Occipital lobe (tissue), 2 donors: Measurements from ENCODE around the gene DGCR6. TPM values are rescaled to one million over a fixed set of nuclear protein-coding genes. Genes with fewer than 3 reads are reported as not detected.
"Not testable (repeated sequence)": the region's sequence is repeated elsewhere in the genome, so short reads cannot be mapped to it uniquely, and the experiment has no call there.

ENCODE experiments used
- DNase-seq: peaks from one replicate; lab custom pipeline; 2025; lab: John Stamatoyannopoulos, UW
- total RNA-seq: library from RNA; depleted of rRNA; stranded (reverse); fragments of >200 nt; gene quantifications from one replicate; pipeline ENCODE4 v1.2.3, GENCODE V29; 2014

Gene DGCR6
- 12.3 TPM for total RNA-seq

DNA sequence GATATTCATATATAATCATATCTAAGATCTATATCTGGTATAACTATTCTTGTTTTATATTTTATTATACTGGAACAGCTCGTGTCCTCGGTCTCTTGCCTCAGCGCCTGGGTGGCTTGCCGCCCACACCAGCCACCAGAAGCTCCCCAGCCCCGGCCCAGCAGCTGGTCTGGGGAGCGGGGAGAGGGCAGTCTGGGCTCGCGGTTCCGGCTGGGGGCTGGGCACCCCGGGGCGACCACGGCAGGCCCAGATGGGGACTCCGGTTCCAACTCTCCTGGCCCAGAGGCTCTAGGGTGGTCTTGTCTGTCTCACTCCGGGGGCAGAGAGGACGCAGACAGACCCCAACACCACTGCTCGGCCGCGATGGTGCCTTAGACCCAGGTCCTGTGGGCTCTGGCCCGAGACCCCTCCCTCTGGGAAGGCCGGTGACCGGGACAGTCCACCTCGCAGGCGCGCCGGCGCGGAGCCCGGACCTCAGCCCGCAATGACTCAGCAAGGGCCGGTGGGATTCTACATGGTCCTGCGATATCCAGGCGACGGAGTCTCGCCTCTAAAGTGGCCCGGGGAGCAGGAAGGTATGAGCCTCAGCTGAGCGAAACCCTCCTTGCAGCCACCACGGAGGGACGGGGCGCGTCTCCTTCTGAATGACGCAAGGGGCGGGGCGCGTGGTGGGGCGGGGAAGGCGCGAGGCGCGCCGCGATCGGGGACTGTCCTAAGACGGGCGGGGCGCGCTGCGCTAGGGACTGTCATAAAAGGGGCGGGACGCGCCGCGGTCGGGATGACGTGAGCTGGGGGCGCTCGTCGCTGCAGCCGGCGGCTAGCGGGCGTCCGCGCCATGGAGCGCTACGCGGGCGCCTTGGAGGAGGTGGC, at the start of gene DGCR6:
Gene DGCR6, plus strand, starts transcription at position 781 of the 870 bp plus-strand sequence. Its CDS starts 55 bp downstream, at position 836.
- DNase-seq, result no peak

DNA sequence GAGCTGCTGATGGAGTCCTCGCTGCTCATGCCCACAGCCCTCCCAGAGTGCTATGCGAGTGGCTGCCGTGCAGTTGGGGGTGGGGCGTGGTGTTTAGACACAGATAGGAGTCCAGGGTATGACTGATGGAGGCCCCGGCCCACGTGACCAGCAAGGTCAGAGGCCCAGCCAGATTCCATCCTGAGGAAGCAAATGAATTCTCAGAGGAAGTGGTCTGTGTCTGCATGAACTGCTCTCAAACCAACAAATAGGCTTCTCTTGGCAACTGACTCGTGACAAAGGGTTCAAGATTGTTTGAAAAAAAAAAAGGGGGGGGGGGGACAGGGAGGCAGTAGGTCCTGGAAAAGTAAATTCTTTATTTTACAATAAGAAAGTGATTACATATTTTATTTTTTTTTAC, 46.8 kb upstream of the DGCR6 start:
- DNase-seq, result not testable (repeated sequence)

DNA sequence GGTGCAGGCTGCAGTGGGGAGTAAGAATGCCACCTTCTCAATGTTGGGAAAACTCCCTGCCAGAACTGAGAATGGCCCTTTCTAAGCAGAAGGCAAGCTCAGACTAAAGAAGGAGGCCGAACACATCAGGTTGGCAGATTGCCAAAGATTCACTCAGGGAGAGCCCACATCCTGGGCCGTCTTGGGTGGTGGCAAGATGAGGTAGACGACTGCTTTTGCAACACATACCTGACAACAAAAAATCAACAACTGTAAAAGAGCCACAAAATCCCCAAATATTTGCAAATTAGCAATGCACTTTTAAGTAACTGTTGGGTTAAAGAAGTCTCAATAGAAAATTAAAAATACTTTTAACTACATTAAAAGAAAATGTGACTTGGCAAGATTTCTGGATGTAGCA, 24.9 kb upstream of the DGCR6 start:
- not testable (repeated sequence) for DNase-seq

DNA sequence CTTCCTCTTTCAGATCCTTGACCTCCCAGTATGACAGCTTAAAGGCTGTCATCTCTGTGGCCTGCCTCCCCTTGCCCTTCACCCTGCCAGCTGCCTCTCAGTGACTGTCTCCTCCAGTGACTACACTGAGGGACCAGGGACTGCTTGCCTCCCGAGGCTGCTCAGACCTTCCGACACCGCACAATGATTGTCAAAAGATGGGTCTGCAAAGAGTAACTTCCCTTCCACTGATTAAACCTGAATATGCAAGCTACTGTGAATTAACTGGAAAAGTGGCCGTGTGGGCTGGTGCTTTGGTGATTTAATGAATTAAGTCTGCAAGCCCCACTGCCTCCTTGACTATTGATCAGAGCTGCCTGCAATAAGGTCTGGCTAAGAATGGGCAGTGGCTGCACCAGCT, 21.7 kb upstream of the DGCR6 start:
- DNase-seq, result not testable (repeated sequence)

DNA sequence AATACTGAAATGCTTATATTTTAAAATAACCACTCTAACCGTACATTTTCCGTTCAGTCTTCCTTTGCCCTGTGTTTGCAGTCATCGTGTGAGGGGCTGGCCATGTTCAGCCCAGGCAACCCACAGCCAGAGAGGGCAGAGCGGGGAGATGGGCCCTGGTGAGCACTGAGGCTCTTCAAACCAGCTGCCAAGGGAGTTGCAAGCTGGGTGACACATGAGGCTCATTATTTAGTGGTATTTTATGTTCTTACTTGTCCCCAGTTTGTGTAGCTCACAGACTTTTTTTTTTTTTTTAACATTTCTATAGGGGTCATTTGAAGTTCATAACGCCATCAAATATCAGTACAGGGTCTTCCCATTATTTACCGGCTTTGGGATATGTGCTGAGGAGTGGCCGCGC, 18.0 kb upstream of the DGCR6 start:
- DNase-seq, result no peak

DNA sequence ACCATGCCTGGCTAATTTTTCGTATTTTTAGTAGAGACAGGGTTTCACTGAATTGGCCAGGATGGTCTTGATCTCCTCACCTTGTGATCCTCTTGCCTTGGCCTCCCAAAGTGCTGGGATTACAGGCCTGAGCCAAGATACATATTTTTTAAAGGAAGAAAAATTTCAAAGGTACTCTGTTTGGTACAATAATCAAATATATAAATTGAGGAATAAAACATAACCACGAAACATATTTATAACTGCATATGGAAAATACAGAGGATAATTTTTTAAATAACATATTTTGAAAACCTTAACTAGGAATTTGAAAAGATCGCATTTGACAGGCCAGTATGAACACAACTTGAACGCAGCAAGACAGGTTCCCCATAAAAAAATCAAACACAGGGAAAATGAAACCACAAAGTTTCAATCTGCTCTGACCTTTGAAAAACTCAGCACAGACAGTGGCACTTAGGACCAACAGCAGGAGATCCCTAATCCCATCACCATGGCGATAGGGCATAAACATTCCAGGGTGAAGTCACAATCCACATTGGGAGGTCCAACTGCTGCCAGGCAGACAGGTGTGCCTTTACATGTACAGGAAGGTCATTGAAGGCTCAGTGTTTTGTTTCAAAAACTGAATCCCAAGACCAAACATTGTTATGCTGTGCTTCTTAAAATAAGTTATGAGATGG, 15.5 kb upstream of the DGCR6 start:
- DNase-seq, result not testable (repeated sequence)

DNA sequence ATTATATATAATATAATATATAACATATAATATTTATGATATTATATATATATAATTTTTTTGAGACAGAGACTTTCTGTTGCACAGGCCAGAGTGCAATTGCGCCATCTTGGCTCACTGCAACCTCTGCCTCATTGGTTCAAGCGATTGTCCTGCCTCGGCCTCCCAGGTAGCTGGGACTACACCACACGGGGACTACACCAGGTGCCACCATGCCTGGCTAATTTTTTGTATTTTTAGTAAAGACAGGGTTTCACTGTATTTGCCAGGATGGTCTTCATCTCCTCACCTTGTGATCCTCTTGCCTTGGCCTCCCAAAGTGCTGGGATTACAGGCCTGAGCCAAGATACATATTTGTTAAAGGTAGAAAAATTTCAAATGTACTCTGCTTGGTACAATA, 12.3 kb upstream of the DGCR6 start:
- DNase-seq, result not testable (repeated sequence)

DNA sequence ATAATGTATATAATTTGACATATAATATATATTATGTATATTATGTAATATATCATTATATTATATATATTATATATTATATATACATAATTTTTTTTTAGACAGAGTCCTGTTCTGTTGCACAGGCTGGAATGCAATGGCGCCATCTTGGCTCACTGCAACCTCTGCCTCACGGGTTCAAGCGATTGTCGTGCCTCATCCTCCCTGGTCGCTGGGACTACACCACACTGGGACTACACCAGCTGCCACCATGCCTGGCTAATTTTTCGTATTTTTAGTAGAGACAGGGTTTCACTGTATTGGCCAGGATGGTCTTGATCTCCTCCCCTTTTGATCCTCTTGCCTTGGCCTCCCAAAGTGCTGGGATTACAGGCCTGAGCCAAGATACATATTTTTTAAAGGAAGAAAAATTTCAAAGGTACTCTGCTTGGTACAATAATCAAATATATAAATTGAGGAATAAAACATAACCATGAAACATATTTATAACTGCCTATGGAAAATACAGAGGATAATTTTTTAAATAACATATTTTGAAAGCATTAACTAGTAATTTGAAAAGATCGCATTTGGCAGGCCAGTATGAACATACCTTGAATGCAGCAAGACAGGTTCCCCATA, 10.0 kb upstream of the DGCR6 start:
- not testable (repeated sequence) for DNase-seq

DNA sequence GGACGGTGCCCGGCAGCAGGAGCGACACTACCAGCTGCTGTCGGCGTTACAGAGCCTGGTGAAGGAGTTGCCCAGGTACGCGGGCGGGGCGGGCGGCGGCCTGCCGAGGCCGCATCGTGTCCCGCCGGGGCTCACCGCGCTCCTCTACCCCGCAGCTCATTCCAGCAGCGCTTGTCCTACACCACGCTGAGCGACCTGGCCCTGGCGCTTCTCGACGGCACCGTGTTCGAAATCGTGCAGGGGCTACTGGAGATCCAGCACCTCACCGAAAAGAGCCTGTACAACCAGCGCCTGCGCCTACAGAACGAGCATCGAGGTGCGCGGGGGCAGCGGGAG, 258 bp downstream of the DGCR6 start:
- DNase-seq, result not testable (repeated sequence)

DNA sequence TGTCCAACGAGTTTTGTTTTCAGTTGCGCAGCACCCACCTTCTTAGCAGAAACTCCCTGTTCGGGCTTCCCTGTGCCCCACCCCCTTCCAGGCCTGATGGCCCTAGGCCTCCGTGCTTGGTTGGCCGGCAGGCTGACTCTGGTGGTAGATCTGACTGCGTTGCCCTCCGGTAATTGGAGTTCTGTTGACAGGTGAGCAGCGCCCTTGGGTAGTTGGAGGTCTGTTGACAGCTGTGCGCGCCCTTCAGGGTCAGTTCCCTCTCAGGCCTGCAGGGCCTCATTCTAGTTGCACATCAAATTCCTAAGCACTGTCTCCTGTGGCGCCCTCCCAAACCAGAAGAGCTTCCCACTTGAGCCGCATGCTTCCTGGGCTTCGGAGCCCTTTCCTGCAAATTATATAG, 776 bp downstream of the DGCR6 start:
- no peak for DNase-seq

DNA sequence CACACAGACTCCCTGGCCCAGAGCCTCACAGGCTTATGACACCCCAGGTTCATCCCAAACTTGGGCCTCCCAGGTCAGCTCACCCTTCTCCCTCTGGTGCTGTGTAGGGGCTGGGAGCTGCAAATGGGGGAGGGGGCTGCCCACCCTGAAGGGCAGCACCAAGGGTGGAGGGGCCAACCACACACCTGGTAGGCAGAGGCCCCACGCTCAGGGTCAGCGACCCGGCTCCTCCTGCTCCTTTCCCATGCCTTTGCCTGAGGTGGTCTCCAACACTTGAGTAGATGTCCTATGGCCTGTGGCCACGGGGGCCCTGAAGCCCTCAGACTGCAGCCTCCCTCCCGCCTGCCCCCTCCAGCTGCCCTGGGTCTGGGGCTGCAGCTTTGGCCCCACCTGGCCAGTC, 3.4 kb downstream of the DGCR6 start:
- no peak for DNase-seq

DNA sequence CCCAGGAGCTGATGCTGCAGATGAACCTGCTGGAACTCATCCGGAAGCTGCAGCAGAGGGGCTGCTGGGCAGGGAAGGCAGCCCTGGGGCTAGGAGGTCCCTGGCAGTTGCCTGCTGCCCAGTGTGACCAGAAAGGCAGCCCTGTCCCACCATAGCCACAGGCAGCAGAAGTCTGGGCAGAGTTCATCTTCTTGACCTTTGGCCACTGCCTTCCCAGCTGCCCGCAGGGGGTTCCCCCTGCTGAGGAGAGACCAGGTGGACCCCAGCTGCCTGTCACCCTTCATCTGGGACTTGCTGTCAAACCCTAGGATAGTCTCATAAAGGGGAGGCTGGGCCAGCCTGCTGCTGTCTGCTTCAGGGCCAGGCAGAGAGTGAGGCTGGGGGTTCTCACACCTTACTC, 5.4 kb downstream of the DGCR6 start:
- not testable (repeated sequence) for DNase-seq

DNA sequence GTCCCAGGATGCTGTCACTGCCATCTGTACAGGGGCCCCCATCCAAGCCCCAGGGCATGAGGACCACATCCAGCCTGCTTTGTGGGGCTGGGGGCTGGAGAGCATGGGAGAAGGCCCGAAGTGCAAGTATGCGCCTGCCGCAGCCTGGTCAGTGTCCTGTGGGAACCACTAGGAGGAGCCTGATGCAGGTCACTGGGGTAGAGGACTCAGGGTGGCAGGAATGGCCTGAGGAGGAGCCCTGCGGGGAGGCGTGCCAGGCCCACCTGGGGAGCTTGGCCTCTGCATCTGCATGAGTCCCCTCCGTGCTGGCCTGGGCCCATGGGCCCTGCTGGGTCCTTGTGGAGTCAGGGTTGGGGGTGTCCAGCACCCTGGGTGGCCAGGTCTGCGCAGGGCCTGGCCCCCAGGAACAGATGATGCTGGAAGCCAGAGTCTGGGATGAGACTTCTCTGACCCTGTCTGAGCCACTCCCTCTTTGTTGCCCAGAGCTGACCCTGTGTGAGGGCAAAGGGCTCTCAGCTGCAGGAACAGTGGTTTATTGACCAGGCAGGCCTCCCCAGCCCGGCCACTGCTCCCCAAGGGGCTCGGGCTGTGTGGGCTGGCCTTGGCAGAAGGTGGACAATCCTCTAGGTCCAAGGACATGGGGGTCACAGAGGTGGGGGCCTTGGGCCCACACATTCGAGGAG, 6.3 kb downstream of the DGCR6 start:
- DNase-seq, result not testable (repeated sequence)

DNA sequence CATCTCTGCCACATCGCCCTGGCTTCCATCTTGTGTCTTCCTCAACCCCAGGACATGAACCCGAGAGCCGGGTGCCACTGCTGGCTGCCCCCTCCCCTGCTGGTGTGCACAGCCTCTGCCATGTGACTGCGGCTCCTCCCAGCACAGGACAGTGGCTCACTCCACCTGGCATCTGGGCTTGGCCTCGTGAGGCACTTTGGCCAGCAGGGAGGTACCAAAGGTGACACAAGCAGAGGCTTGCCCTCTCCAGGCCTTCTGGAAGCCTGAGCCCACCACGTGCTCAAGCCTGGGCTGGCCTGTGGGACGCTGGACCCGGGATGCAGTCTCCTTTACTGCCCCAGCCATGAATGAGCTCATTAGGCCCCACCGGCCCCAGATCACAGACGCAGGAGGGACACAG, 8.4 kb downstream of the DGCR6 start:
- not testable (repeated sequence) for DNase-seq

DNA sequence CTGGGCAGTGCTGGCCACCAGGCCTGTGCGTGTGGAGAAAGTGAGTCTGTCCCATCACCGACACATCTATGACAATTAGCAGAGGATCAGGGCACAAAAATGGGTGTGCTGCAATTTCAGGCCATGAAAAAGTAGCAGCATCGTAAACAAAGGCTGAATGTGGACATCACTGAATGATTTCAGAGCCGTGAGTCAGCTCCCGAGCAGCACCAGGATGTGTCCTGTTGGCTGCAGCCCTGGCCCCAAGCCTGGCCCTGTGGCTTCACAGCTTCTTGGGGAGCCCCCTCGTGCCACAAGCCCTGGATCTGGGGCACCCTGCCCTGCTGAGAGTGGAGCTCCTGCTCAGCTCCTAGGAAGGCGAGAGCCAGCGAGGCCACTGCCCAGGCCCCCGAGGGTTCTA, 9.4 kb downstream of the DGCR6 start:
- not testable (repeated sequence) for DNase-seq

DNA sequence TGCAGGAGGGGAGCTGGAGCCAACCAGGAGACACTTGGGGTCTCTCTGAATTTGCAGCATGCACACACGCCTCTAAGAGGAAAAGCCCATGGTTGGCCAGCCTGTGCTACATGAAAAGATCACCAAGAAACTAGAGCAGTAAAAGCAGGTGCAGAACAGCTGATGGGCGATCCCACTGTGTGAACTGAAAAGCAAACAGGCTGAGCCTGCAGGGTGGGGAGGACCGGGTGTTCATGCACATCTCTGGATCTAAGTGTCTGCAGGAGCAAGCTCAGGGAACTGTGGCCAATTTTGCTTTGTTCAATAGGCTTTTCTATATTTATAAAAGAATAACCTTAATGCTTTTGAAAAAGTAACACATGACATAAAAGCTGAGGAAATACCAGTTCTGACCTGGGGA, 11.7 kb downstream of the DGCR6 start:
- DNase-seq, result not testable (repeated sequence)

DNA sequence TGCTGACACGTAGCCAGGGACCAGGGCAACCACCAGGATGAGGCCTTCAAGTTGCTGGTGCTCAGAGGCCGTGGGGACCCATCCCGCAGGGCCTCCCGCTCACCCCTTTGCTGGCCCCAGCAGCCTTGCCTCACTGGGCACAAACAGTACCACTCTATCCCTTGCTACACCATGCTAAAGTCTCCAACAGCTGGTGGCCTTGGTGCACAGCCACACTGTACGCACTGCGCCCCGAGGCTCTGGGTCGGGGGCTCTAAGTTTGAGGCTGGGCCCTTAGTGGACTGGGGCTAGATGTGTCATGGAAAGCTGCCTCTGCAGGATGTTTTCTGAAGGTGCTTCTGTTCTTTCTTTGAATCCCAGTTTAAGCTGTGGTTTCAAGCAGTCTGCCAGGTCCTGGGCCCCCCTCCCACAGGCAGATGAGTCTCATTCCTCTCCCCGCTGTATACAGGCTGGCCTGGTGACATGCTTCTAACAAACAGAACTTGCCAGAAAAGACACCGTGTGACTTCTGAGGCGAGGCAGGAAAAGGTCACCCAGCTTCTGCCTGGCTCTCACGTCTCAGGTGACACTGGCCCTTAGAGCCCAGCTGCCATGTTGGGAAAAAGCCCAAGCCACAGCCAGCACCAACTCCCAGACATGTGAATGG, 14.3 kb downstream of the DGCR6 start:
- DNase-seq, result not testable (repeated sequence)

DNA sequence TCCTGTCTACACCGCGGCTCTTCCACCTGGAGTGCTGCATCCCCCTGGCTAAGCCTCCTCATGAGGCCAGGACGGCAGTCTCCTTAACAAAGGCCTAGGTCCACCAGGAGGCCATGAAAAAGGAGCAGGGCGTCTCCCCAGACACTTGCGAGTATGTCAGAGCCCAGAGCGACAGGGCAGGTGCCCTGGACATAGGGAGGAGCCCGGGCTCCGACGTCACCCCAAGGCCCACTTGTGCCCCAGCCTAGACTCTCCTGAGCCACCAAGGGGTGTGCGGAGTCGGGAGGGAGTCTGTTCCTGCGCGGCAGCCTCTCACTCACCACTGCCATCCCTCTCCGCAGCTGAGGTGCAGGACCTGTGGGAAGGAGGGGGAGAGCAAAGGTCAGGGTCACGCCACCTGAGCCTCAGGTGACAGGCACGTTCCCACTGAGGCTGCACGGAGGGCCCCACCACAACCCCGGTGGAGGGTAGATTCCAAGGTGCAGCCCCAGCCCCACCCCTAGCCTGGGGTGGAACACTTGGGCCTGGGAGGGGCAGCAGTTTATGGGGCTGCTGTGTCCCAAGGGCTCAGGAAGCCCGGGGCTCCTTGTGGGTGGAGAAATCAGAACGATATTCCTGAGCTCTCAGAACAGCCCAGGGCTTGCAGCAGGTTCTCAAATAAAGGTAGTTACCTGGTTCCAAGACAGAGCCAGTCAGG, 19.4 kb downstream of the DGCR6 start:
- no peak for DNase-seq

DNA sequence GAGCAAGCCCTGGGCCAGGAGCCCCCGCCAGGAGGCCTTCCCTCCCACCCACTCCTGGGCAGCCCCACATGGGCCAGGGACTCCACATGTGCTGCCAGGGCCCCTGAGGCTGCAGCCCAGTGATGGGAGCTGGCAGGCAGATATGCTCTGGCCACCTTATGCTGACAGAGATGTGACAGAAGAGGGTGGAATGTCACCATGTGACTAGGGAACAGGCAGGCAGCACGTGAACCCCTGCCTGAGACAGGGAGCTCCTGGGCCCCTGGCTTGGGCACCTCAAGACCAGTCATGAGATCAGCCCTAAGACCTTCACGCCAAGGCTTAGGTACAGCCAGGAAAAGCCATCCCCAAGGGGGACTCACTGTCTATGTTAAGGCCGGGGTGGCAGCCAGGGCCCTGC, 20.9 kb downstream of the DGCR6 start:
- DNase-seq, result no peak

DNA sequence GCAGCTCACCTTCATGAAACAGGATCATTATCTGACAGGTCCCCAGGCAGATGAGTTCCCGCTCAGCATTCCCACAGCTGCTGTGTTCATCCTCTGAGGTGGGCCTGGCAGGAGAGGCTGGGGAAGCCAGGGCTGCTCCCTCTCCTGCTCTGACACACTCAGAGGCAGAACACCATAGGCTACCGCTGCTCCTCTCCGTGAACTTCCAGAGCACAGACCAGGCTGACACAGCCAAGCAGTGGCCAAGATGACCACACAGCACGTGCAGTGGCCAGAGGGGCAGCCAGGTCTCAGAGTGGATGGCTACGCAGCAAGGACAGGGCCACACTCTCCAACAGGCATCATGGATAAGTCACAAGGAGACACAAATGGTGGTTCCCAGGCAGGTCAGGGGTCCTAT, 21.5 kb downstream of the DGCR6 start:
- no peak for DNase-seq

DNA sequence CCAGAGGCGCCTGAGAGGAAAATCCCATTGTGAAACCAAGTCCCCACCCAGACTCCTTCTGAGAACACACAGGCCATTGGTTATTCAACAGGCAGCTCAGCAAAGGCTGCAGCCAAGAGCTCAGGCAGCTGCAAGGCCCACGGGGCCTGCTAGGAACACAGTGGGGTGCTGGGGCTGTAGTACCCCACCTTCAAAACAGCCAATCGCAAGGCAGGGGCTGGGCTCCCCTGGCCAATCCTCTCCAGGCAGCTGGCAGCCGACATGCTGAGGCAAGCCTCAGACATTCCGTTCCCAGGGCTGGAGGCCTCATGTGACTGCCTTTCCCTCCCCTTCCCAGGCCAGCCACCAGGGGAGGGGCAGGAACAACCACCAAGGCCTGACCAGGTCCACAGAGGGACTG, 23.3 kb downstream of the DGCR6 start:
- DNase-seq, result no peak
